Measurements from ENCODE around the gene FOXF2. TPM values are rescaled to one million over a fixed set of nuclear protein-coding genes. Genes with fewer than 3 reads are reported as not detected.

The FOXF2 gene
- total and polyA plus RNA-seq, 2 donors (not counting 1 experiment from before 2014, with no cell fraction given) = not detected

DNA sequence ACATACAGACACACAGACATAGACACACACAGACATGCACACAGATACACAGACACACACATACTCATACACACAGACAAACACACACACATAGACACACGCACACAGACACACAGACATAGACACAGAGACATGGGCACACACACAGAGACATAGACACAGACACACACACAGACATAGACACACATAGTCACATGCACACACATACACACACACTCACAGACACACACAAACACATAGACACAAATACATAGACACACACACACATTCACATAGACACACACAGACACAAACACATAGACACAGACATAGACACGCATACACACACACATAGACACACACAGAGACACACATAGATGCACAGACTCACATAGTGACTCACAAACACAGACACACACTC lies 13.5 kb downstream of the FOXF2 start:
- no peaks in the 10 kb centered on the region for H3K79me2 ChIP-seq (ENCODE audit: control insufficient read depth, insufficient read depth, low read length)
- no peaks in the 10 kb centered on the region for H3K36me3 ChIP-seq (replicated peaks in 1 of 2; ENCODE audit: control extremely low read depth in 1 of 2, control insufficient read depth in 1 of 2, extremely low read depth in 1 of 2, insufficient read depth in 2 of 2, low read length in 1 of 2)
- no peak for DNase-seq
- Mint-ChIP-seq H3K9me3 (ENCODE audit: insufficient read depth) (no peaks in the 10 kb centered on the region), H3K27me3 (peaks cover 19% of the 10 kb centered on the region), H3K27ac (no peak overlapping the region), H3K4me1 (no peaks in the 10 kb centered on the region), H3K4me3 (no peak overlapping the region)
- no peak overlapping the region for H2AFZ ChIP-seq (ENCODE audit: insufficient read depth, low read depth, low read length, poor library complexity, severe bottlenecking)
- no peaks in the 10 kb centered on the region for H3K9me3 ChIP-seq (ENCODE audit: control extremely low read depth in 1 of 3, control insufficient read depth in 2 of 3, insufficient read depth in 1 of 3, low read length in 2 of 3)
- ChIA-PET POLR2A (no interaction called here), CTCF (no interaction called here)
- H3K27me3 ChIP-seq (replicated peaks in 1 of 4; ENCODE audit: control extremely low read depth in 1 of 4, control insufficient read depth in 3 of 4, insufficient read depth in 4 of 4, low read length in 3 of 4) = peaks cover 0 to 21% (median 6%) of the 10 kb centered on the region in 4 experiments
- no peak overlapping the region for H3K4me3 ChIP-seq (ENCODE audit: control extremely low read depth in 1 of 5, extremely low read depth in 1 of 5, insufficient read depth in 1 of 5, low read depth in 2 of 5, low read length in 4 of 5)
- WGBS (ENCODE audit: insufficient coverage) = 84% methylated on average over 2 of the region's 2 CpGs
- H3K9ac ChIP-seq (ENCODE audit: low read length) = no peak overlapping the region
- ATAC-seq (ENCODE audit: low read depth) = no peak
- no peak overlapping the region for H3K4me2 ChIP-seq (replicated peaks; ENCODE audit: low read depth, low read length, poor library complexity, severe bottlenecking)
- H4K20me1 ChIP-seq (ENCODE audit: control insufficient read depth, insufficient read depth, low read length, poor library complexity, severe bottlenecking) = no peaks in the 10 kb centered on the region
- H3K27ac ChIP-seq (ENCODE audit: low read length in 2 of 2) = no peak overlapping the region
- intact Hi-C loops (cut with micrococcal nuclease) = no loop called here
- no peaks in the 10 kb centered on the region for H3K4me1 ChIP-seq (ENCODE audit: control insufficient read depth in 2 of 2, insufficient read depth in 2 of 2, low read length in 2 of 2)
- TF ChIP-seq, protein P1, sequence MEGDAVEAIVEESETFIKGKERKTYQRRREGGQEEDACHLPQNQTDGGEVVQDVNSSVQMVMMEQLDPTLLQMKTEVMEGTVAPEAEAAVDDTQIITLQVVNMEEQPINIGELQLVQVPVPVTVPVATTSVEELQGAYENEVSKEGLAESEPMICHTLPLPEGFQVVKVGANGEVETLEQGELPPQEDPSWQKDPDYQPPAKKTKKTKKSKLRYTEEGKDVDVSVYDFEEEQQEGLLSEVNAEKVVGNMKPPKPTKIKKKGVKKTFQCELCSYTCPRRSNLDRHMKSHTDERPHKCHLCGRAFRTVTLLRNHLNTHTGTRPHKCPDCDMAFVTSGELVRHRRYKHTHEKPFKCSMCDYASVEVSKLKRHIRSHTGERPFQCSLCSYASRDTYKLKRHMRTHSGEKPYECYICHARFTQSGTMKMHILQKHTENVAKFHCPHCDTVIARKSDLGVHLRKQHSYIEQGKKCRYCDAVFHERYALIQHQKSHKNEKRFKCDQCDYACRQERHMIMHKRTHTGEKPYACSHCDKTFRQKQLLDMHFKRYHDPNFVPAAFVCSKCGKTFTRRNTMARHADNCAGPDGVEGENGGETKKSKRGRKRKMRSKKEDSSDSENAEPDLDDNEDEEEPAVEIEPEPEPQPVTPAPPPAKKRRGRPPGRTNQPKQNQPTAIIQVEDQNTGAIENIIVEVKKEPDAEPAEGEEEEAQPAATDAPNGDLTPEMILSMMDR (IDR thresholded peaks at IDR 0.05) = no peak
- TF ChIP-seq EZH2 (IDR thresholded peaks at IDR 0.05; ENCODE audit: borderline replicate concordance, insufficient read depth, low read depth, low read length, poor library complexity, severe bottlenecking) = no peak

DNA sequence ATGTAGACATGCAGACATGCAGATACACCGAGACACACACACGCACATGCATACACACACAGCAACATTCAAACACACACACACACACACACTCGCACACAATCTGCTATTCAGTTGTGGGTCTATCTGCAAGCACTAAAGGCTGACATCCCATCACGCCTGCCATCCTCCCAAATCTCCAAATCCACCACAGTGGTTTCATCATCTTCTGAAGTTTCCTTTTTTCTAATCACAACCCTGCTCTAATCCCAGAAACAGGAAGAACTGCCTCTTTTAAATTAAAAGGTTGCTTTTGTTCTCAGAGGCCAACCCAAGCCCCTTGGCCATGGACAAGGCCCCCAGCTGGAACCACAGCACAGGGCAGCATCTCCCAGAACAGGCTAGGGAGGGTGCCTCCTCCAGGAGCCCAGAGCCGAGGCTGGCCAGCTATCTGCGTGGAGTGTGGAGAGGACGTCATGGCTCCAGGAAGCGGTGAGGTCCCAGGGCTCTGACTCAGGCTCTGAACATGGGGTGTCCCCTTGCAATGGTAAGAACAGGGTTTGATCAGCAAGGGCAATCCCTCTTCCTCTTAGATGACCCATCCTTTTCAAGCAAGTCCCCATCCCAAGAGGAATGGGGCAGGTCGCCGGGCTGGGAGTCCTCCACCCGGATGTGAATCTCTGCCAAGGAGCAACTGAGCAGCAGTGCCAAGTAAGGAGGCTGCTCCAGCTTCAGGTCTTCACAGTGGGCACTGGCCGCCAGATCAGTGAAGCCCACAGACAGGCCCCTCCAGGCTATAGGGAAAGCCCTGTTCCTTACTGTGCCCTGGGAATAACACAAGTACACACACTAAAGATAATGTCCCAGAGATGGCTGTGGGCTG lies 14.7 kb downstream of the FOXF2 start:
- intact Hi-C loops (cut with micrococcal nuclease) = no loop called here
- POLR2A ChIA-PET = no interaction called here
- Histone ChIP-seq H3K27me3 (replicated peaks in 1 of 4; ENCODE audit: control extremely low read depth in 1 of 4, control insufficient read depth in 3 of 4, insufficient read depth in 4 of 4, low read length in 3 of 4) (peaks cover 0 to 16% (median 3%) of the 10 kb centered on the region in 4 experiments), H3K4me3 (ENCODE audit: control extremely low read depth in 1 of 5, extremely low read depth in 1 of 5, insufficient read depth in 1 of 5, low read depth in 2 of 5, low read length in 4 of 5) (no peak overlapping the region), H3K4me2 (replicated peaks; ENCODE audit: low read depth, low read length, poor library complexity, severe bottlenecking) (no peak overlapping the region), H2AFZ (ENCODE audit: insufficient read depth, low read depth, low read length, poor library complexity, severe bottlenecking) (no peak overlapping the region), H3K36me3 (replicated peaks in 1 of 2; ENCODE audit: control extremely low read depth in 1 of 2, control insufficient read depth in 1 of 2, extremely low read depth in 1 of 2, insufficient read depth in 2 of 2, low read length in 1 of 2) (no peaks in the 10 kb centered on the region), H4K20me1 (ENCODE audit: control insufficient read depth, insufficient read depth, low read length, poor library complexity, severe bottlenecking) (no peaks in the 10 kb centered on the region), H3K27ac (ENCODE audit: low read length in 2 of 2) (no peak overlapping the region), H3K4me1 (ENCODE audit: control insufficient read depth in 2 of 2, insufficient read depth in 2 of 2, low read length in 2 of 2) (no peaks in the 10 kb centered on the region), H3K9me3 (ENCODE audit: control extremely low read depth in 1 of 3, control insufficient read depth in 2 of 3, insufficient read depth in 1 of 3, low read length in 2 of 3) (peaks cover 0 to 3% (median 0%) of the 10 kb centered on the region in 3 donors), H3K9ac (ENCODE audit: low read length) (no peak overlapping the region), H3K79me2 (ENCODE audit: control insufficient read depth, insufficient read depth, low read length) (no peaks in the 10 kb centered on the region)
- 82% methylated on average over 12 of the region's 12 CpGs for WGBS (ENCODE audit: insufficient coverage)
- DNase-seq (no peak), ATAC-seq (ENCODE audit: low read depth) (no peak)
- H3K4me1 Mint-ChIP-seq = no peaks in the 10 kb centered on the region
- H3K27me3 Mint-ChIP-seq = peaks cover 19% of the 10 kb centered on the region
- TF ChIP-seq EZH2 (IDR thresholded peaks at IDR 0.05; ENCODE audit: borderline replicate concordance, insufficient read depth, low read depth, low read length, poor library complexity, severe bottlenecking) = no peak
- TF ChIP-seq, protein P1 (IDR thresholded peaks at IDR 0.05) = no peak
- H3K9me3 Mint-ChIP-seq (ENCODE audit: insufficient read depth) = no peaks in the 10 kb centered on the region
- CTCF ChIA-PET = interaction anchor here (2.8 kb wide), 1 partner anchor 8 kb away, joined by 11 read pairs; no protein-coding TSS in a partner anchor
- H3K27ac Mint-ChIP-seq = no peak overlapping the region
- H3K4me3 Mint-ChIP-seq = no peak overlapping the region

Data from B cell (primary cell).